GM19468 (cell line): Measurements from ENCODE around the gene NRARP.

ENCODE experiments used
- ATAC-seq: cut with Tn5 transposase; IDR thresholded peaks from one replicate; pipeline ENCODE4 v1.9.1; 2021; ENCODE audit warnings: mild to moderate bottlenecking, moderate library complexity, moderate number of reproducible peaks; ENCODE audit not compliant: unreplicated experiment; ENCODE audit errors: extremely low read depth

The NRARP gene

DNA sequence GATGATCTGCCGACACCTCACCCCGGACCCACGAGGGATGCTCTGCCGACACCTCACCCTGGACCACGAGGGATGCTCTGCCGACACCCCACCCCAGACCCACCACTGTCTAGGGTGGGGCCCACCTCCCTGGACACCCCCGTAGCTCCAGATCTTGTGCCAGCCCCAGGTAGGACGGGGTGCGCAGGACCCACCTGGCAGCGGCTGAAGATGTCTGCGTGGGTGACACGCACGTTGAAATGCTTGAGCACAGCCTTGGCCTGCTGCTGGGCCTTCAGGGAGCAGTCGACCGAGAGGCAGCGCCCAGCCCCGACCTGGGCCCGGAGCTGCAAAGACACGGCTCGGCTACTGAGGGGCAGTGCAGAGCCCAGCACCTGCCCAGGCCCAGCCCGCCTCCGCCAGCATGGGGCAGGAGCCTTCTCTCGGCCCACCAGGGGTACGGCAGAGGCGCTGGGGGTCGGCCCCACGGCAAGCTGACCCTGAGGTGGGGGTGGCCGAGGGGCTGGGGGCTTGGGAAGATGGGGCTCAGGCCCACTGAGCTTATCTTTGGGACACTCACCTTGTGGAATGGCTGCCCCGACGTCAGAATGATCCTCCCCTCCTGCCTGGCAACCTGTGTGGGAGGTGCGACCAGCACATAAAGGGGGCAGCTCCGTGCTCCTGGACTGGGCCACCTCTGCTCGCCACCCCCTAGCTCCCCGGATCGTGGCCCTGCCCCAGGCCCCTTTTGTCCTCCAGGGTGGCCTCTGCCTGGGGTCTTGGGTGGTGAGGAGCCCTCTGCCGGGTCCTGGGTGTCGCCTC, 21.7 kb upstream of the NRARP start:
- no peak for ATAC-seq

DNA sequence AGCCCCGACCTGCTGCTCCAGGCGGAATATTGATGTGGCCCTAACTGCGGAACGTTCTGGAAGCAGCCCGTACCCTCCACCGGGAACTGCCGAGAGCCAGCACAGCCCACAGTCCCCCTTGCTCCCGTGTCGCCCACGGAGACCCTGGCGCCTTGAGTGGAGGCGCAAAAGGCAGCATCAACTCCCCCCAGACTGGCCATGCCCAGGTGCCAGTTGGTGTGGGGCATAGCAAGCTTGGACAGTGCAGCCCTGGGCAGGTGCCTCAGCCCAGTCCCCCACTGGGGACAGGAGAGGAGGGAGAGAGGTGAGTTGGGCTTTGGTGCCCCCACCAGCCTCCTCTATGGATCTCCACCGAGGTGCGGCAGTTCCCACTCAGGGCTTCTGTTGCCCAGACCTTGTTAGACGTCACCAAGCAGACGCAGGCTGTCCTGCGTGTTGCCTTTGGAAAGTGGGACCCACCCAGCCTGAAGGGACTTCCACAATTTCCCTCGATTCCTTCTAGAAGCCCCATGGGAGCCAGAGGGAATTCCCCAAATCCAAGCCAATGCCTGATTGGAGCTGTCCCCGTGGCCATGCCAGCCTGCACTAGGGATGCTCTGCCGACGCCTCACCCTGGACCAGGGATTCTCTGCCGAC, 19.8 kb upstream of the NRARP start:
- no peak for ATAC-seq

GRCh38 chr9:137320555-137321384, 18.7 kb upstream of the NRARP start:
- no peak for ATAC-seq

DNA sequence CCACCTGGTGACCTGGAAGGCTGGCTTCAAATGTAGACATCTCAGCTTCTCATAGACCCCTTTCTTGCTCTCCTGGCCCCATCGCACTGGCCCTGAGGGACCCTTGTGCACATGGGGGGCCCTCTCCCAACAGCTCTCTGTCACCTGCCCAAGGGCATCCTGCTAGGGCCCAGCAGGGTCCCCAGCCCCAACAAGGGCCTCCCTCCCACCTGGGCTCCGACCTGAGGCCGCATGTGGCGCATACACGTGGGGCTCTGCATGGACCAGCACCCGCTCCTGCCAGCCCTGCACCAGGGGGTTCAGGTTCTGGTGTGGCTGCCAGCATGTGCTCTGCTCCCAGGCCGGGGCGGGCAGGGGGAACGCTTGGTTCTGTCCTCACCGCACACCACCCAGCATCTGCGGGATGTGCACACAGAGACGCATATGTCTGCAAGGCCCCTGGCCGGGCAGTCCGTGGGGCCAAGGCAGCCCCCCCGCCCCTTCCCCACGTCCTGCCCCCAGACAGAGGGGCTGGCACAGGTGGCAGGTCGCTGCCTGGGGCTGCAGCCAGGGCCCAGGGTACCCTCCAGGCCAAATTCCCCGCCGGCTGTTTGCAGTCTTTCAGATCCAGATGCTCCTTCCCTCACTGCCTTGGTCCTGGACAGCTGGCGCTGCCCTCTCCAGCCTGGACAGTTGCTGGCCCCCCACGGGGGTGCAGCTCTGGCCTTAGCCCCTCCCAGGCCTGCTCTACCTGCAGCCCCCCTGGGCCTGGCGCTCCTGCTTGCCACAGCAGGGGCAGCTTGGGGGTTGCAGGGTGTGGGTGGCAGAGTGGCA, 17.9 kb upstream of the NRARP start:
- ATAC-seq = no peak

- ATAC-seq = no peak
Measured at GRCh38 chr9:137319011-137319738, 17.1 kb upstream of the NRARP start.

GRCh38 chr9:137318602-137319001, 16.5 kb upstream of the NRARP start:
- no peak for ATAC-seq

DNA sequence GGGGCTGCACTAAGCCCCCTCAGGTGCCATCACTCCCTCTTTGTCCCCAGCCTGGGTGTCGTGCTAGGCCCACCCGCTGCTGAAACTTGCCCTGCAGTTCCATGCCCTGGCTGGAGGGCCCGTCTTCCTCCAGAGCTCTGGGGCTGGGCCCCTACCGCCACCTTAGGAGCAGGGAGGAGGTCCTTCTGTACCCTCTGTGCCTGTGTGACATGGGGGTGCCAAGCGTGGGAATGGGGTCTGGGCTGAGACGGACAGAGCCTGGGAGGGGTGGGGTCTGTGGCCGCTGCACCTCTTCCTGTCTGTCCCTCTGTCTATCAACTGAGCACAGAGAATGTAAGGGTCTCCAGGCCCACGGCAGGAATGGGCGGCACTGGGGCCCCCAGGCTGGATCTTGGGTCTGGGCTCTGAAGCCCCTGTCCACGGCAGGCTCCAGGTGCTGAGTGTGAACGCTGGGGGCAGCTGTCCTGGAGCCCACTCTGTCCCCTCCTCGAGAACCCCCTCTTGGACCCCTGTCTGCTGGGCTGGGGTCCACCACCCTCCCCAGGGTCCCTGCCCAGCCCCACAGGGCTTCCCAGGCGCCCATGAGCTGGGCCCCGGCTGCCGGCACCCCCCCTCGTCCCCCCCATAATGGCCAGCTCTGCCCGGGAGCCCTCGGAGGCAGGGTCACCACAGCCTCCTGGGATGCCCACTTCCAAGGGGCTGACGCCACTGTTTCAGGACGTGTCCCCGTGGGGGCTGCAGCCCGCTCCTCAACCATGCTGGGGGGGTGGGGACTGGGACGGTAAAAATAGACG, 15.8 kb upstream of the NRARP start:
- ATAC-seq = no peak

- ATAC-seq = no peak
Measured at GRCh38 chr9:137317021-137317717, 15.1 kb upstream of the NRARP start.

DNA sequence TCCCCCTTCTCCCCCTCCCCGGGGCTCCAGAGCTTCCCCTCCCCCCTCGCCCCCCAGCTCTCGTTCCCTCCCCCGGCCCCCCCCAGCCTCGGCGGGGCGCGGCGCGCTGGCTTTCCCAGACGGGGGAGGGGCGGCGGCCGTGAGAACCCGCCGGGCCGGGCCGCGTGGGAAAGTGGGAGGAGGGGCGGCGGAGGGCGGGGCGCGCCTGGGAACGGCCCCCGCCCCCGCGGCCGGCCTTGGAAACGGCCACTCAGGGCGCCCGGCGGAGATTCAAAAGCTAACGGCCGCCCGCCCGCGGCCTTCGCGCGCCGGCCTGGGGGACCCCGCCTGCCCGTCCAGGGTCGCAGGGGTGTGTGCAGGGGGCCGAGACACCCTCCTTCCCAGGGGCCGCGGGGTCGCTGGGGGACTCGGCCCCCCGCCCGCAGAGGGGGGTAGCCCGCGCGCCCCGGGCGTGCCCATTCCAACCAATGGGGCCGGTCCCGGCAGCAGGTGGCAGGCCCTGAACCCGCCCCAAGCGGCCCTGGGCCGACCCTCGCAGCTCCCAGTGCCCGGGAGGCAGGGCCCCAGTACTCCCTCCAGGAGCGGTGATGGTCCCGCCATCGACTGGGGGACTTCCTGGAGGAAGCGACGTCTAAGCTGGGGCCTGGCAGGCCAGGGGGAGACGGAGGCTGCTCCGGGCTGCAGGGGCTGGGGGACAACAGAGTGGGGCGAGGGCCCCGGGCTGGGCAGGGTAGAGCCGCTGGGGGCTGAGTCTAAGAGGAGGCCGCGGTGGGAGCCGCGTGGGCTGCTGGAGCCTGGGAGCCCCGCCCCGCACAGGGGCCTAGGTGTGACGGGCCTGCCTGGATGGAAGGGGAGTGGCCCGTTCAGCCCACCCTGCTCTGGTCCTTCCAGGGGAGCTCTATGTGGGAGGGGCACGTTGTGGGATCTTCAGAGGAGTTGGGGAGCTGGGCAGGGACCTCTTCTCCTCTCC, 14.2 kb upstream of the NRARP start:
- ATAC-seq = no peak

DNA sequence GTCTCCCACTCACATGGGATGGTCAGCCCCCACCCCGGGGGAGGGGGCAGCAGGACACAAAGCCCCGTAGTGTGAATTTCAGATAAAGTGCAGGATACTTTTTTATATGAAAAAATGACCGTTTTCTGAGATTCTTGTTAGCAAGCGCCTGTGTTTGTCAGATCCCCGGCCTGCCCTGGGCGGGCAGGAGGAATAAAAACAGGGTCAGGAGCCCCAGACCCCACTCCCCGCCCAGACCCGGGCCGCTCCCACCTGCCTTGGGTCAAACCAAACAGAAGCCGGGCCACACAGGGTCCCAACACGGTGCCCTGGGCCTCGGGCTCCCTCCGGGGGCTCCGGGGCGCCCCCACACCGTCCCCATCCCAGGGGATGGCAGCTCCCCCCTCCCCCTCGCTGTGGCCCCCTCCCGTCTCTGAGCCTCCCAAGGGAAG, 13.5 kb upstream of the NRARP start:
- no peak for ATAC-seq

GRCh38 chr9:137314561-137315560, 12.8 kb upstream of the NRARP start:
- no peak for ATAC-seq

GRCh38 chr9:137313956-137314560, 12.0 kb upstream of the NRARP start:
- no peak for ATAC-seq

DNA sequence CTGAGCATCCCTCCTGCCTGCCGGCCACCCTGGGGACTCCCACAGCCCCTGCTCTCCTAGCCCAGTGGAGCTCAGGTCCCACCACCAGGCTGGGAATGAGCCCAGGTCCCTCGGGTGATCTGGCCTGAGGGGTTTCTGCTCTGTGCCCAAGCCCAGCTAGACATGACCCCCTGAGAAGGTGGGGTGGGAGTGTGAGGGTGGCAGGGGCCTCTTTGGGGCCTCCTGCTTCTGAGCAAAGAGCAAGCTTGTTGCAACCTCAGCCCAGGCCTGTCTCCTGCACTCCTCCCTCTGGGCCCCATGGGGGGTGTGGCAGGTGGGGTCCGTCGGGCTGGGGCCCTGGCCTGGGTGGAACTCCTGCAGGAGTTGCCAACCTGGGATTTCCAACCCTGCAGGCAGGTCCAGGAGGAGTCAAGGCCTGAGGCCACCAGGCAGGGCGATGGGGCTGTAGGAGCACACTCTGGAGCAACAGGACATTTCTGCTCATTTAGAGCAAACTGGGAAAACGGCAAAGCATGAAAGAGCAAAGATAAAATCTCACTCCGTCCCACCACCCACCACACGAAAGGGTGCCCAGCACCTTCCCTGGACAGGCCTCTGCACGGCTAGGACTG, 11.4 kb upstream of the NRARP start:
- ATAC-seq = no peak

DNA sequence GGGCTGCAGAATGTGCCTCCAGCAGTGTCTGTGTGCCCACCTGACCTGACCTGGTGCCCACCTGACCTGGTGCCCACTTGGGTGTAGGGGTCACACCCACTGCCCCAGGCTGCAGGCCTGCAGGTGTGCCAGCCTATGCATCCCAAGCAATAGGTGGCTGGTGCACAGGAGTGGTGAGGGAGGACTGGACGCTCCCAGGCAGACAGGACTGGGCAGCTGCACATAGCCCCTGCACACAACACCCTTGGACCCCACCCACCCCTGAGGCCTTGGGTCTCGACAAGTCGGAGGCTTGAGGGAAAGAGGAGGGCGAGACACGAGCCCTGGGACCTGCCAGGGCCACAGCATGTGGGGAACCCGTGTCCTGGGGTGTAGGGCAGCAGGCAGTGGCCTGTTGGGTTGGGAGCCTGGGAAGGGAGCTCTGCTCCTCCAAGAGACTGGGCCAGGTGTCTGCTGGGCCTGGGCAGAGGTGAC, 10.8 kb upstream of the NRARP start:
- no peak for ATAC-seq
